Colonic mucosa (tissue), 4 donors: ENCODE data around the gene NGFR. TPM values are rescaled to one million over a fixed set of nuclear protein-coding genes. Genes with fewer than 3 reads are reported as not detected.

Experiments used
- DNase-seq: peaks from one replicate; pipeline ENCODE4 v3.0.0-alpha.2; 2020
- H3K27ac ChIP-seq: fragments of 200-600 bp; one replicate; pipeline ENCODE4 v1.8.0; 2021
- H3K27me3 ChIP-seq: fragments of 200-600 bp; one replicate; pipeline ENCODE4 v1.8.0; 2021
- H3K36me3 ChIP-seq: fragments of 200-600 bp; one replicate; pipeline ENCODE4 v1.8.0; 2021
- H3K4me1 ChIP-seq: fragments of 200-600 bp; one replicate; pipeline ENCODE4 v1.8.0; 2021; ENCODE audit warnings: mild to moderate bottlenecking
- H3K4me3 ChIP-seq: fragments of 200-600 bp; one replicate; pipeline ENCODE4 v1.8.0; 2021
- H3K9ac ChIP-seq, 2 donors: one replicate each; pipeline ENCODE4 v1.7.0; 2013; ENCODE audit warnings: control low read depth in 2 of 2, low read depth in 2 of 2, low read length in 2 of 2
- H3K9me3 ChIP-seq: fragments of 200-600 bp; one replicate; pipeline ENCODE4 v1.8.0; 2021
- intact Hi-C: fragments of 100-400 bp; cut with DNase I; formaldehyde crosslinking; loops from one replicate; pipeline ENCODE4 v1.14.1; 2022
- total RNA-seq, 2 donors: library from RNA; stranded (reverse); fragmentation: NEBNext Ultra II Directional in 1 of 2; extraction: Animal tissue kit (Norgen Biotek cat#: 25700) in 1 of 2; gene quantifications; one replicate each; pipeline ENCODE4 v1.2.1, GENCODE V29; 2021
- TF ChIP-seq, protein P1 (sequence below): fragments of 200-600 bp; IDR thresholded peaks from one replicate; pipeline ENCODE4 v1.8.0; 2022; ENCODE audit warnings: antibody characterized with exemption, mild to moderate bottlenecking
- donor health status: healthy.
- donor health status: DM: no; HTN: no; CAD: no.
- donor health status: DM: no; HTN: no; CAD: no.

The NGFR gene
- total RNA-seq, 2 donors from 2014 or later = 0.49 to 2.7 TPM

GRCh38 chr17:49505854-49506253 is 10.8 kb downstream of the NGFR start:
- Histone ChIP-seq H3K27me3 (peaks cover 5% of the 10 kb centered on the region), H3K9me3 (no peaks in the 10 kb centered on the region), H3K9ac (no peak overlapping the region), H3K4me1 (no peaks in the 10 kb centered on the region), H3K4me3 (no peak overlapping the region), H3K36me3 (no peaks in the 10 kb centered on the region), H3K27ac (no peak overlapping the region)
- DNase-seq = no peak
- TF ChIP-seq, protein P1, sequence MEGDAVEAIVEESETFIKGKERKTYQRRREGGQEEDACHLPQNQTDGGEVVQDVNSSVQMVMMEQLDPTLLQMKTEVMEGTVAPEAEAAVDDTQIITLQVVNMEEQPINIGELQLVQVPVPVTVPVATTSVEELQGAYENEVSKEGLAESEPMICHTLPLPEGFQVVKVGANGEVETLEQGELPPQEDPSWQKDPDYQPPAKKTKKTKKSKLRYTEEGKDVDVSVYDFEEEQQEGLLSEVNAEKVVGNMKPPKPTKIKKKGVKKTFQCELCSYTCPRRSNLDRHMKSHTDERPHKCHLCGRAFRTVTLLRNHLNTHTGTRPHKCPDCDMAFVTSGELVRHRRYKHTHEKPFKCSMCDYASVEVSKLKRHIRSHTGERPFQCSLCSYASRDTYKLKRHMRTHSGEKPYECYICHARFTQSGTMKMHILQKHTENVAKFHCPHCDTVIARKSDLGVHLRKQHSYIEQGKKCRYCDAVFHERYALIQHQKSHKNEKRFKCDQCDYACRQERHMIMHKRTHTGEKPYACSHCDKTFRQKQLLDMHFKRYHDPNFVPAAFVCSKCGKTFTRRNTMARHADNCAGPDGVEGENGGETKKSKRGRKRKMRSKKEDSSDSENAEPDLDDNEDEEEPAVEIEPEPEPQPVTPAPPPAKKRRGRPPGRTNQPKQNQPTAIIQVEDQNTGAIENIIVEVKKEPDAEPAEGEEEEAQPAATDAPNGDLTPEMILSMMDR = no peak
- intact Hi-C loops = no loop called here

DNA sequence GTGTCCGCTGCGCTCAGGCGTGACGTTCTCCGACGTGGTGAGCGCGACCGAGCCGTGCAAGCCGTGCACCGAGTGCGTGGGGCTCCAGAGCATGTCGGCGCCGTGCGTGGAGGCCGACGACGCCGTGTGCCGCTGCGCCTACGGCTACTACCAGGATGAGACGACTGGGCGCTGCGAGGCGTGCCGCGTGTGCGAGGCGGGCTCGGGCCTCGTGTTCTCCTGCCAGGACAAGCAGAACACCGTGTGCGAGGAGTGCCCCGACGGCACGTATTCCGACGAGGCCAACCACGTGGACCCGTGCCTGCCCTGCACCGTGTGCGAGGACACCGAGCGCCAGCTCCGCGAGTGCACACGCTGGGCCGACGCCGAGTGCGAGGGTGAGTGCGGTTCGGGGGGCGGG is 11.2 kb downstream of the NGFR start:
- H3K9me3 ChIP-seq = no peaks in the 10 kb centered on the region
- no peak overlapping the region for H3K4me3 ChIP-seq
- peaks cover 5% of the 10 kb centered on the region for H3K27me3 ChIP-seq
- no peaks in the 10 kb centered on the region for H3K36me3 ChIP-seq
- no peak for DNase-seq
- intact Hi-C loops = no loop called here
- no peak overlapping the region for H3K27ac ChIP-seq
- H3K4me1 ChIP-seq = no peaks in the 10 kb centered on the region
- TF ChIP-seq, protein P1 = no peak
- no peak overlapping the region for H3K9ac ChIP-seq

- Histone ChIP-seq H3K27ac (no peak overlapping the region), H3K4me1 (no peaks in the 10 kb centered on the region), H3K27me3 (peaks cover 2% of the 10 kb centered on the region), H3K9ac (no peak overlapping the region), H3K4me3 (no peak overlapping the region), H3K9me3 (no peaks in the 10 kb centered on the region), H3K36me3 (no peaks in the 10 kb centered on the region)
- TF ChIP-seq, protein P1 = no peak
- DNase-seq = no peak
- intact Hi-C loops = no loop called here
Measured at GRCh38 chr17:49508061-49508865, 13.2 kb downstream of the NGFR start.

DNA sequence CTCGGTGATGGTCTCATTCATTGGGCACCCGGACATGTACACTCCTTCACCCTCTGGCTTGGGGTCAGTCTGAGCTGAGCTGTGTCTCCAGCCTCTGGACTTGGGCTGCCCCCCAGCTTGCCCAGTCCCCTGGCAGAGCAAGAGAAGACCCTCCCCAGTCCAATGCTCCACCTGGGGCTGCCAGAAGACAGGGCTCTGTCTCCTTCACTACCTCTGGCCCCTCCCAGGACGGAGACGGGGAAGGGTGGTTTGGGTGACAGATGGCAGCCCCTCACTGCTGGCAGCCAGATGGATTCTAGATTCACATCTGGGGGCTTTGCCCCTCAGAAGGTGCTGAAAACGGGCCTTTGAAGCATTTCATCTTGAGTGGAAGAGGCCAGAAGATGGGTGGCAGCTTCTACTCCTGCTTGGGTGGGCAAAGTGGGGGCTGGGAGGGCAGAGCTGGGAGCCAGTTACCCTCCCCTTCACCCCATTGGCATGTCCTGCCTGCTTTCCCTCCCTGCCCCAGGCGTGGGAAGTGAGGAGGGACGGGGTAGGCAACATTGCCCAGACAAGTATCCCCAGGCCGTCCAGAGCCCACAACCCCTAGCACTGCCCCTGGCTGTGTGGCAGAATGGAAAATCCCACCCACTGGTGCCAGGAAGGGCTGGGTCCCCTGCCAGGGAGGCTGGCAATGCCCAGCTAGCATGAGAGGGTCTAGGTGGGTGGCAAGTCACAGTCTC is 13.9 kb downstream of the NGFR start:
- TF ChIP-seq, protein P1 = no peak
- no peak overlapping the region for H3K27ac ChIP-seq
- H3K27me3 ChIP-seq = no peaks in the 10 kb centered on the region
- no peaks in the 10 kb centered on the region for H3K9me3 ChIP-seq
- intact Hi-C loops = no loop called here
- no peak for DNase-seq
- no peak overlapping the region for H3K4me3 ChIP-seq
- H3K4me1 ChIP-seq = no peaks in the 10 kb centered on the region
- H3K9ac ChIP-seq = no peak overlapping the region
- H3K36me3 ChIP-seq = no peaks in the 10 kb centered on the region

DNA sequence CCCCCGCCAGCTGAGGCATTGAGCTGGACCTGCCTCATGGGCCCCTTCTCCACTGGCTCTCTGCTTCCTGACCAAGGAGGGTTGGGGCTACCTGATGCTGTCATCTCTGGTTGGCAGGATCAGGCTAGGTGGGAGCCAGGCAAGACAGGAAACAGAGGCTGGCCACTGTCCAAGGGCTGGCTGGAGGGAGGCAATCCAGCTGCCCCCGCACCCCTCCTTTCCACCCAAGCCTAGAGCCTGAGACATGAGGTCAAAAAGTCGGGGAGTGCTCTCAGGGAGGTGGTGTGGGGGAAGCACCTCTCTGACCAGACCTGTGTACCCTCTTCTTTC is 14.5 kb downstream of the NGFR start:
- no peak overlapping the region for H3K9ac ChIP-seq
- TF ChIP-seq, protein P1 = no peak
- DNase-seq = no peak
- no peak overlapping the region for H3K4me3 ChIP-seq
- H3K36me3 ChIP-seq = no peaks in the 10 kb centered on the region
- no peaks in the 10 kb centered on the region for H3K9me3 ChIP-seq
- no peaks in the 10 kb centered on the region for H3K4me1 ChIP-seq
- H3K27me3 ChIP-seq = no peaks in the 10 kb centered on the region
- intact Hi-C loops = no loop called here
- H3K27ac ChIP-seq = no peak overlapping the region
